ENCODE results near the gene KCNN2.

Gene KCNN2

GRCh38 chr5:114332493-114332892 is 29.4 kb upstream of the KCNN2 start:
- Histone ChIP-seq H3K9me3 (ENCODE audit: insufficient read depth, low read depth, low read length) (no peaks in the 10 kb centered on the region), H3K36me3 (ENCODE audit: insufficient read depth, low read depth, low read length) (no peaks in the 10 kb centered on the region), H3K27ac (ENCODE audit: low read length) (no peak overlapping the region)

GRCh38 chr5:114332925-114333324 is 28.9 kb upstream of the KCNN2 start:
- Histone ChIP-seq H3K27ac (ENCODE audit: low read length) (no peak overlapping the region), H3K4me3 (ENCODE audit: low read length) (no peak overlapping the region), H3K9me3 (ENCODE audit: insufficient read depth, low read depth, low read length) (no peaks in the 10 kb centered on the region), H3K4me1 (ENCODE audit: insufficient read depth, low read length) (no peaks in the 10 kb centered on the region), H3K36me3 (ENCODE audit: insufficient read depth, low read depth, low read length) (no peaks in the 10 kb centered on the region), H3K9ac (ENCODE audit: low read depth, low read length) (no peak overlapping the region), H3K27me3 (ENCODE audit: insufficient read depth, low read length) (no peaks in the 10 kb centered on the region)

More at GRCh38 chr5:114332493-114332892, 29.4 kb upstream of the KCNN2 start:
- Histone ChIP-seq H3K4me1 (ENCODE audit: insufficient read depth, low read length) (no peaks in the 10 kb centered on the region), H3K4me3 (ENCODE audit: low read length) (no peak overlapping the region), H3K9ac (ENCODE audit: low read depth, low read length) (no peak overlapping the region), H3K27me3 (ENCODE audit: insufficient read depth, low read length) (no peaks in the 10 kb centered on the region)

- Histone ChIP-seq H3K4me3 (ENCODE audit: low read length) (no peak overlapping the region), H3K36me3 (ENCODE audit: insufficient read depth, low read depth, low read length) (no peaks in the 10 kb centered on the region), H3K9ac (ENCODE audit: low read depth, low read length) (no peak overlapping the region), H3K4me1 (ENCODE audit: insufficient read depth, low read length) (no peaks in the 10 kb centered on the region), H3K27ac (ENCODE audit: low read length) (no peak overlapping the region), H3K9me3 (ENCODE audit: insufficient read depth, low read depth, low read length) (no peaks in the 10 kb centered on the region), H3K27me3 (ENCODE audit: insufficient read depth, low read length) (no peaks in the 10 kb centered on the region)
Observed at GRCh38 chr5:114335391-114335790, 26.5 kb upstream of the KCNN2 start.

GRCh38 chr5:114339108-114339507 is 22.8 kb upstream of the KCNN2 start:
- Histone ChIP-seq H3K4me1 (ENCODE audit: insufficient read depth, low read length) (no peaks in the 10 kb centered on the region), H3K27me3 (ENCODE audit: insufficient read depth, low read length) (no peaks in the 10 kb centered on the region), H3K9me3 (ENCODE audit: insufficient read depth, low read depth, low read length) (peaks cover 9% of the 10 kb centered on the region; the same call in 1 of the 2 replicates), H3K9ac (ENCODE audit: low read depth, low read length) (no peak overlapping the region), H3K4me3 (ENCODE audit: low read length) (no peak overlapping the region), H3K36me3 (ENCODE audit: insufficient read depth, low read depth, low read length) (no peaks in the 10 kb centered on the region), H3K27ac (ENCODE audit: low read length) (no peak overlapping the region)

DNA sequence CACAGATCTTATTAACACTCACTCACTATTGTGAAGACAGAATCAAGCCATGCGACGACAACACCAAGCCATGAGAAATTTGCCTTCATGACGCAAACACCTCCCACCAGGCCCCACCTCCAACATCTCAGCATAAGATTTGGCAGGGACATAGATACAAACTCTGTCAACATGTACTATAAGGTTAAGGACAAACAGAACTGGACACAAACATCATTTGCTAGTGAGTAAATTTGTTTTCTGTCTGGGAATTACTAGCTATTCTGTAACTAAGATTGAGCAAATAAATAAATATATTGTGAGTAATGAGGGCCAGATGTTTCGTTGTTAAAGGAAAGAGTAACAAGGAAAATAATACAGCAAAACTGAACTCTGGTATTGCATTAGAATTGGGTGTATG is 15.7 kb upstream of the KCNN2 start:
- H3K9ac ChIP-seq (ENCODE audit: low read depth, low read length), result no peak overlapping the region
- H3K9me3 ChIP-seq (ENCODE audit: insufficient read depth, low read depth, low read length), result peaks cover 9% of the 10 kb centered on the region; the same call in 1 of the 2 replicates
- H3K4me3 ChIP-seq (ENCODE audit: low read length), result no peak overlapping the region
- no peaks in the 10 kb centered on the region for H3K4me1 ChIP-seq (ENCODE audit: insufficient read depth, low read length)
- H3K27ac ChIP-seq (ENCODE audit: low read length), result no peak overlapping the region
- no peaks in the 10 kb centered on the region for H3K36me3 ChIP-seq (ENCODE audit: insufficient read depth, low read depth, low read length)
- no peaks in the 10 kb centered on the region for H3K27me3 ChIP-seq (ENCODE audit: insufficient read depth, low read length)

DNA sequence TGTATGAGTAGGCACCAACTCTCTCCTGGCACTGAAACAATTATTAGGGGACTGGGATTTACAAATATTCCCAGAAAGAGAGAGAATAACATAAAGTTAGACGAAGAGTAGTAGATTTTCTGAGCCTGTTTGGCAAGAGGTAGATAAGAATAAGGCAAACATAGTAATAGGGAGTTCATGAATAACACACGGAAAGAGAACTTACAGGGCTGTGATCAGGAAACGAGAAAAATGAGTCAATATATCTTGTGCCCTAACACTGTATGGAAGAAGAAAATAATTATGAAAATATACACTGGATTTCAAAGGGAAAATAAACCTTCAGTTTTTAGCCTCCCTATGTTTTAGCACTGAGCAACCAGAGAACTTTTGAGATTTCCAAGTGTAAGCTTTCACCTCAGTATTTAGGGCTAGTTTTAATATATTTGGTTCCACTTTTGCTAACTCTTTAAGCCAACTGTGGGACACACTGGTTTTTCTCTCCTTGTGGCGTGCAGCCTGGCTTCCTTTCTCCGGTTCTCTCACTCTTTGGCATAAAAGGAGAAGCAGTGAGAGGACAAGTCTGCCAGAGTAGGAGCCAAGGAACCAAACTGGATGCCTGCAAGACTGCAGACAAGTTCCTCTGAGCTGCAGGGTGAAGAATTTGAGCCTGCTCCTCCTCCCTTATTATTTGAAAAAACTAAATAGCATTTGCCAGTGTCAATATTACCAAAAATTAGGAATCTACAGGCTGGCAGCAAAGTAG is 6.6 kb upstream of the KCNN2 start:
- H3K9me3 ChIP-seq (ENCODE audit: insufficient read depth, low read depth, low read length), result no peaks in the 10 kb centered on the region
- no peaks in the 10 kb centered on the region for H3K27me3 ChIP-seq (ENCODE audit: insufficient read depth, low read length)
- H3K4me3 ChIP-seq (ENCODE audit: low read length), result peak overlapping the region; percentile 10; the same call in 1 of the 2 replicates
- peaks cover 41% of the 10 kb centered on the region; the same call in 1 of the 2 replicates for H3K4me1 ChIP-seq (ENCODE audit: insufficient read depth, low read length)
- peak overlapping the region; percentile 65 for H3K27ac ChIP-seq (ENCODE audit: low read length)
- H3K9ac ChIP-seq (ENCODE audit: low read depth, low read length), result peak overlapping the region; percentile 52; the same call in 1 of the 2 replicates
- H3K36me3 ChIP-seq (ENCODE audit: insufficient read depth, low read depth, low read length), result no peaks in the 10 kb centered on the region

DNA sequence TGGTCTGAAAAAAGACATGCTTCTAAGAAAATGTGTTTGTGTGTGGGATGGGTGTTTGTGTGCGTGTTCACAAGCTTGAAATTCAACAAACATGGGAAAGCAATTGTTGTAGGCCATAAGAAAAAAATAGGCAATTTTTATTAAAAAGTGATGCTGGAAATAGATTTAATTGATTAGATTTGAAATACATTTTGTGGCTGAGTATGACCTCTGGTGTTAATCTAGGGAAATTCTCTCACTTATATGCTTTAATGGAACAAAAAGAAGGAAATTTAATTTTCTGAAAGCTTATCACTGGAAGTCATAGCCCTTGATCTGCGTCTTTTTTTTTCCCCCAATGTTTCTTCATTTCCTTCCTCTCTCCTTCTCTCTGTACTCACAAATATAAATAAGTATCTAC is 3.5 kb upstream of the KCNN2 start:
- H3K27ac ChIP-seq (ENCODE audit: low read length), result no peak overlapping the region
- peaks cover 43% of the 10 kb centered on the region; the same call in 1 of the 2 replicates for H3K4me1 ChIP-seq (ENCODE audit: insufficient read depth, low read length)
- H3K4me3 ChIP-seq (ENCODE audit: low read length), result no peak overlapping the region
- H3K27me3 ChIP-seq (ENCODE audit: insufficient read depth, low read length), result peaks cover 4% of the 10 kb centered on the region
- no peak overlapping the region for H3K9ac ChIP-seq (ENCODE audit: low read depth, low read length)
- H3K9me3 ChIP-seq (ENCODE audit: insufficient read depth, low read depth, low read length), result no peaks in the 10 kb centered on the region
- no peaks in the 10 kb centered on the region for H3K36me3 ChIP-seq (ENCODE audit: insufficient read depth, low read depth, low read length)

- H3K9ac ChIP-seq (ENCODE audit: low read depth, low read length), result peak overlapping the region; percentile 74; the same call in 1 of the 2 replicates
- peak overlapping the region; percentile 76 for H3K4me3 ChIP-seq (ENCODE audit: low read length)
- H3K36me3 ChIP-seq (ENCODE audit: insufficient read depth, low read depth, low read length), result peaks cover 1% of the 10 kb centered on the region; the same call in 1 of the 2 replicates
- H3K4me1 ChIP-seq (ENCODE audit: insufficient read depth, low read length), result peaks cover 39% of the 10 kb centered on the region; the same call in 1 of the 2 replicates
- H3K9me3 ChIP-seq (ENCODE audit: insufficient read depth, low read depth, low read length), result no peaks in the 10 kb centered on the region
- peak overlapping the region; percentile 90 for H3K27ac ChIP-seq (ENCODE audit: low read length)
- peaks cover 17% of the 10 kb centered on the region for H3K27me3 ChIP-seq (ENCODE audit: insufficient read depth, low read length)
Observed at GRCh38 chr5:114360357-114360756, 1.5 kb upstream of the KCNN2 start.

DNA sequence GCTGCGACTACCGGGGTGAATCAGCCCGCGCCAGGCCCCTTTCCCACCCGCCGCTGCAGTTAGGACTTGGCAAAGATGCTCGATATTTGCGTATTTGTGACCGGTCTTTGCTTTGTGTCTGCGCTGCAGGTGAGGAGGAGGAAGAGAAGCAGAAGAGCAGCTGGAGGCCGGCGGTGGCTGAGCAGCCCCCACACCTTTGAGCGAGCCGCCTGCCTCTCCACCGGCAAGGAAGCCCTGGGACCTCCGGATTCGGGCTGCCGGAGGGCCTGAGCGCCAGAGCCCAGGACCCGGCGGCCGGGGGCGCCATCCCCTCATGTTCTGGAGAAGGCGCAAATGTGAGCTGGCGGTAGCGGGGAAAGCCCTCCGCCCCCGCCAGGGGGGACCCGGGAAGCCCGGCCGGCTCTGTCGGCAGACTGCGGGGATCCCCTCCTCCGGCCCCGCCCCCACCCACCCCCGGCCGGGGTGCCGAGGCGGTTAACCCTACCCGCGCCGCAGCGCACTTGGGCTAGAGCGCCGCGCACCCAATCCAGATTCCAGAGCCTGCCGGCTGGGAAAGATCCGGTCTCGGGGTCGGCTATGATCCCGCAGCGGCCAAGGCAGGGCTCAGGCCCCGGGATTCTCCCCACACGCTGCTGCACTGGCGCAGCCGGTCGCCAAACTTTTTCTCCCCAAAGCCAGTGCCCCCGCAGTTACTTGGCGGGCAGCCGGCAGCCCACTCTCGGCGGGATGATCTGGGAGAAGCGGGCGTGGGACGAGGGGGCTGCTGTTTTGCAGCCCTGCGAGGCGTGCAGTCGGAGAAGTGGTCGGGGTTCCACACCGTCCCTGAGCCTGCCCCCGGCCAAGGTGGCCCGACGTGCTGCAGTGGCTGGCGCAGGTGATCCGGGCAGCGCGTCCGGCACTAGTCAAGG is 800 bp upstream of the KCNN2 start:
- H3K9me3 ChIP-seq (ENCODE audit: insufficient read depth, low read depth, low read length), result no peaks in the 10 kb centered on the region
- peaks cover 35% of the 10 kb centered on the region; the same call in 1 of the 2 replicates for H3K4me1 ChIP-seq (ENCODE audit: insufficient read depth, low read length)
- peak overlapping the region; percentile 90 for H3K27ac ChIP-seq (ENCODE audit: low read length)
- peaks cover 17% of the 10 kb centered on the region for H3K27me3 ChIP-seq (ENCODE audit: insufficient read depth, low read length)
- H3K9ac ChIP-seq (ENCODE audit: low read depth, low read length), result peak overlapping the region; percentile 94
- H3K36me3 ChIP-seq (ENCODE audit: insufficient read depth, low read depth, low read length), result peaks cover 8% of the 10 kb centered on the region; the same call in 1 of the 2 replicates
- H3K4me3 ChIP-seq (ENCODE audit: low read length), result peak overlapping the region; percentile 76

DNA sequence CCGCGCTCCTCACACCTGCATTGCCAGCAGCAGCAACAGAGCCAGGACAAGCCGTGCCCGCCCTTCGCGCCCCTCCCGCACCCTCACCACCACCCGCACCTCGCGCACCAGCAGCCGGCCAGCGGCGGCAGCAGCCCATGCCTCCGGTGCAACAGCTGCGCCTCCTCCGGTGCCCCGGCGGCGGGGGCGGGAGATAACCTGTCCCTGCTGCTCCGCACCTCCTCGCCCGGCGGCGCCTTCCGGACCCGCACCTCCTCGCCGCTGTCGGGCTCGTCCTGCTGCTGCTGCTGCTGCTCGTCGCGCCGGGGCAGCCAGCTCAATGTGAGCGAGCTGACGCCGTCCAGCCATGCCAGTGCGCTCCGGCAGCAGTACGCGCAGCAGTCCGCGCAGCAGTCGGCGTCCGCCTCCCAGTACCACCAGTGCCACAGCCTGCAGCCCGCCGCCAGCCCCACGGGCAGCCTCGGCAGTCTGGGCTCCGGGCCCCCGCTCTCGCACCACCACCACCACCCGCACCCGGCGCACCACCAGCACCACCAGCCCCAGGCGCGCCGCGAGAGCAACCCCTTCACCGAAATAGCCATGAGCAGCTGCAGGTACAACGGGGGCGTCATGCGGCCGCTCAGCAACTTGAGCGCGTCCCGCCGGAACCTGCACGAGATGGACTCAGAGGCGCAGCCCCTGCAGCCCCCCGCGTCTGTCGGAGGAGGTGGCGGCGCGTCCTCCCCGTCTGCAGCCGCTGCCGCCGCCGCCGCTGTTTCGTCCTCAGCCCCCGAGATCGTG is 517 bp downstream of the KCNN2 start:
- H3K27me3 ChIP-seq (ENCODE audit: insufficient read depth, low read length), result peaks cover 17% of the 10 kb centered on the region
- H3K9ac ChIP-seq (ENCODE audit: low read depth, low read length), result peak overlapping the region; percentile 94; the same call in 1 of the 2 replicates
- no peaks in the 10 kb centered on the region for H3K9me3 ChIP-seq (ENCODE audit: insufficient read depth, low read depth, low read length)
- H3K4me1 ChIP-seq (ENCODE audit: insufficient read depth, low read length), result peaks cover 27% of the 10 kb centered on the region; the same call in 1 of the 2 replicates
- peak overlapping the region; percentile 76 for H3K4me3 ChIP-seq (ENCODE audit: low read length)
- peaks cover 17% of the 10 kb centered on the region; the same call in 1 of the 2 replicates for H3K36me3 ChIP-seq (ENCODE audit: insufficient read depth, low read depth, low read length)
- peak overlapping the region; percentile 78 for H3K27ac ChIP-seq (ENCODE audit: low read length)

Data from iPS-20b (cell line).